Neuronal stem cell (in vitro differentiated cells): ENCODE data around the gene HS1BP3.

ENCODE experiments used
- DNase-seq: peaks from one replicate; pipeline ENCODE4 v3.0.0-alpha.2; 2013; ENCODE audit warnings: low spot score
- H2AFZ ChIP-seq: one replicate; pipeline ENCODE4 v1.6.1; 2013; ENCODE audit warnings: mild to moderate bottlenecking, low read length, inconsistent platforms
- H2AK5ac ChIP-seq: 2 replicates; pipeline ENCODE4 v1.6.1; 2013; ENCODE audit warnings: low read depth, mild to moderate bottlenecking, inconsistent platforms, low read length, moderate library complexity, mixed read lengths
- H2BK120ac ChIP-seq: 2 replicates; pipeline ENCODE4 v1.6.1; 2013; ENCODE audit warnings: low read depth, mild to moderate bottlenecking, inconsistent platforms, low read length, moderate library complexity, mixed read lengths
- H2BK12ac ChIP-seq: one replicate; pipeline ENCODE4 v1.6.1; 2013; ENCODE audit warnings: low read length, inconsistent platforms
- H2BK15ac ChIP-seq: 2 replicates; pipeline ENCODE4 v1.6.1; 2013; ENCODE audit warnings: mild to moderate bottlenecking, low read length, inconsistent platforms, mixed read lengths
- H2BK5ac ChIP-seq: one replicate; pipeline ENCODE4 v1.6.1; 2013; ENCODE audit warnings: inconsistent platforms, mild to moderate bottlenecking, low read length, moderate library complexity
- H3K14ac ChIP-seq: one replicate; pipeline ENCODE4 v1.6.1; 2013; ENCODE audit warnings: low read length, inconsistent platforms
- H3K18ac ChIP-seq: 2 replicates; pipeline ENCODE4 v1.6.1; 2013; ENCODE audit warnings: low read length, inconsistent platforms
- H3K23ac ChIP-seq: 2 replicates; pipeline ENCODE4 v1.6.1; 2013; ENCODE audit warnings: low read depth, mild to moderate bottlenecking, mixed read lengths, low read length, inconsistent platforms; ENCODE audit not compliant: poor library complexity
- H3K27ac ChIP-seq: replicated peaks from 3 replicates; pipeline ENCODE4 v1.5.1; 2013; ENCODE audit warnings: low read length, inconsistent platforms
- H3K27me3 ChIP-seq, 3 experiments: 2 replicates each; pipeline ENCODE4 v1.6.1; 2013; ENCODE audit warnings: low read length in 3 of 3, mild to moderate bottlenecking in 2 of 3, inconsistent platforms in 1 of 3, low read depth in 1 of 3, mixed read lengths in 1 of 3, moderate library complexity in 1 of 3; ENCODE audit not compliant: control insufficient read depth in 3 of 3, insufficient read depth in 3 of 3
- H3K36me3 ChIP-seq, 2 donors: replicated peaks in 1 of 2; 2 replicates each; pipeline ENCODE4 v1.6.1; 2013; ENCODE audit warnings: low read length in 2 of 2; ENCODE audit not compliant: control insufficient read depth in 2 of 2, insufficient read depth in 2 of 2
- H3K4ac ChIP-seq: 2 replicates; pipeline ENCODE4 v1.6.1; 2013; ENCODE audit warnings: inconsistent platforms, mild to moderate bottlenecking, low read length, moderate library complexity
- H3K4me1 ChIP-seq, 2 donors: 1 replicate in 1 of 2; 2 replicates in 1 of 2; pipeline ENCODE4 v1.6.1; 2013; ENCODE audit warnings: low read length in 2 of 2, low read depth in 1 of 2; ENCODE audit not compliant: control insufficient read depth in 2 of 2, insufficient read depth in 1 of 2
- H3K4me2 ChIP-seq: one replicate; pipeline ENCODE4 v1.6.1; 2013; ENCODE audit warnings: mild to moderate bottlenecking, low read length, inconsistent platforms; ENCODE audit not compliant: insufficient read depth, poor library complexity, severe bottlenecking
- H3K4me3 ChIP-seq, 2 donors: 2 replicates each; pipeline ENCODE4 v1.5.1; 2013; ENCODE audit warnings: low read length in 2 of 2, mild to moderate bottlenecking in 2 of 2, inconsistent platforms in 1 of 2, moderate library complexity in 1 of 2
- H3K79me1 ChIP-seq: one replicate; pipeline ENCODE4 v1.6.1; 2013; ENCODE audit warnings: low read depth, mild to moderate bottlenecking, inconsistent platforms, low read length, moderate library complexity
- H3K9ac ChIP-seq: one replicate; pipeline ENCODE4 v1.6.1; 2013; ENCODE audit warnings: mild to moderate bottlenecking, low read depth, low read length, inconsistent platforms; ENCODE audit not compliant: poor library complexity
- H3K9me3 ChIP-seq, 2 donors: replicated peaks in 1 of 2; 2 replicates each; pipeline versions ENCODE3 to v1.6.1; 2013; ENCODE audit warnings: low read length in 2 of 2, mild to moderate bottlenecking in 2 of 2, inconsistent platforms in 1 of 2, low read depth in 1 of 2, mixed read lengths in 1 of 2, moderate library complexity in 1 of 2; ENCODE audit not compliant: control insufficient read depth in 2 of 2, insufficient read depth in 1 of 2
- H4K8ac ChIP-seq: one replicate; pipeline ENCODE4 v1.6.1; 2013; ENCODE audit warnings: low read depth, mild to moderate bottlenecking, inconsistent platforms, low read length, moderate library complexity
- H4K91ac ChIP-seq: one replicate; pipeline ENCODE4 v1.6.1; 2013; ENCODE audit warnings: low read length, low read depth, mild to moderate bottlenecking, inconsistent platforms; ENCODE audit not compliant: poor library complexity
- WGBS, 2 donors: extraction: QIAGEN DNeasy Blood & Tissue Kit; methylation state at CpG; one replicate each; pipeline ENCODE4 v1.1.7; 2013; ENCODE audit warnings: missing lambda C conversion rate in 2 of 2, mixed read lengths in 1 of 2; ENCODE audit not compliant: insufficient read length in 2 of 2, insufficient replicate concordance in 1 of 2; ENCODE audit errors: extremely low coverage in 2 of 2; 5-methylcytosine and 5-hydroxymethylcytosine counted together

Gene HS1BP3

GRCh38 chr2:20689428-20690264 lies 38.7 kb upstream of the HS1BP3 start:
- Histone ChIP-seq H3K9me3 (no peaks in the 10 kb centered on the region), H3K18ac (no peak overlapping the region), H3K4me2 (no peak overlapping the region), H2BK120ac (no peak overlapping the region), H2BK15ac (no peak overlapping the region), H4K91ac (no peak overlapping the region), H3K79me1 (no peaks in the 10 kb centered on the region), H4K8ac (no peak overlapping the region), H3K27me3 (no peaks in the 10 kb centered on the region), H3K14ac (no peak overlapping the region), H3K23ac (no peak overlapping the region), H3K4me1 (peaks cover 0 to under 1% of the 10 kb centered on the region in 2 donors), H2BK5ac (no peak overlapping the region), H3K36me3 (peaks cover 8 to 71% of the 10 kb centered on the region in 2 donors), H2AK5ac (no peak overlapping the region), H3K9ac (no peak overlapping the region), H3K4ac (no peak overlapping the region), H3K4me3 (no peak overlapping the region), H2BK12ac (no peak overlapping the region), H2AFZ (no peak overlapping the region), H3K27ac (no peak overlapping the region)
- no CpG with 5 or more reads among the region's 11 CpGs for WGBS, 2 donors
- DNase-seq, result no peak

DNA sequence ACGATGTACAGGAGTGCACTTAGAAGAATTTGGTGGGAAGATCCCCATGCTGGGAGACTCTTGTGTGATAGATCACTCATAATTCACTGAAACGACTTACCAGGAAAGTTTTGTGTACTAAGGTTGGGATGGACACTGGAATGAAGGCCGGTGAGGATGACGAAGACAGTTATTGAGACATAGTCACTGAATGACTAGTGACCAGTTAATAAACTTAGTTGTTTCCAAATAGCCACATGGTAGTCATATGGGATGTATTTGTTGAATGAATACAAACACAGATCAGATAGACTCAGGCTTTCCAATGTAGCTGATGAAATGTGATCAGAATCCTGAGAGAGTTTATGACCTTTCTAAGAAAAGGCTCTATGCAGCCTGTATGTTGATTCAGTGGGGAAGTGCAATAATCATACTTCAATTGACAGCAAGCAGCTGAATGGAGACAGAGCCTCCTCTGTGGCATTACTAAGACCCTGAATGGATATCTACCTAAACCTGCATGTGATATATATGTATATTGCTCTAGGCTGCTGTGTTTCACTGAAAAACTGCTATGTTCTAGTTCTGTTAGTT lies 36.4 kb upstream of the HS1BP3 start:
- Histone ChIP-seq H2BK15ac (no peak overlapping the region), H3K4me2 (no peak overlapping the region), H4K8ac (no peak overlapping the region), H3K18ac (no peak overlapping the region), H3K4me1 (no peaks in the 10 kb centered on the region), H4K91ac (no peak overlapping the region), H2AK5ac (no peak overlapping the region), H3K9ac (no peak overlapping the region), H2BK120ac (no peak overlapping the region), H3K23ac (no peak overlapping the region), H3K9me3 (no peaks in the 10 kb centered on the region), H2AFZ (no peak overlapping the region), H3K14ac (no peak overlapping the region), H3K79me1 (no peaks in the 10 kb centered on the region), H3K4me3 (no peak overlapping the region), H3K4ac (no peak overlapping the region), H2BK12ac (no peak overlapping the region), H3K36me3 (peaks cover 8 to 81% of the 10 kb centered on the region in 2 donors), H2BK5ac (no peak overlapping the region), H3K27me3 (no peaks in the 10 kb centered on the region), H3K27ac (no peak overlapping the region)
- no CpG with 5 or more reads among the region's 4 CpGs for WGBS, 2 donors
- no peak for DNase-seq

DNA sequence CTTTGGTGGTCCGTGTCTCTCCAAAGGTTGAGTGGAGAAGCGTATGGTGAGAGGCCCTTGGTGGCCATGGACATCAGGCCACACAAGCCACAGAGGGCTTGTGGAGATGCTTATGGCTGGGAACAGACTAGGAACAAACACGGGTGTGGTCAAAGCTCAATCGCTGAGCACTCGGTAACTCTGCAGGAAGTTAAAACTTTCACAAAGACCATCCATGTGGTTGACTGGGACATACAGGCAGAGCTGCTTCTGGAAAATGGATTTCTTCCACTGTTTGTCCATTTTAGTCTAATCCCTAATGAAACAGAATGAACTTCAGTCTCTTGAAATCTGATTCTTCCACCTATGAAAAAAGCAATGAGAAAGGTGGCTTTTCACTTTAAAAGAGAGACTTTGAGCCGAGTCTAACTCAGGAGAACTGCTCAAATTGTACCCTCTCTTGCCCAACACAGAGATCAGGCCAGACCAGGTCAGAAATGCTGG lies 33.7 kb upstream of the HS1BP3 start:
- Histone ChIP-seq H2BK15ac (no peak overlapping the region), H3K36me3 (peaks cover 8 to 95% of the 10 kb centered on the region in 2 donors), H3K79me1 (no peaks in the 10 kb centered on the region), H3K9ac (no peak overlapping the region), H4K91ac (no peak overlapping the region), H3K4me3 (no peak overlapping the region), H2BK120ac (no peak overlapping the region), H2BK12ac (no peak overlapping the region), H3K4me2 (no peak overlapping the region), H3K9me3 (no peaks in the 10 kb centered on the region), H3K4ac (no peak overlapping the region), H3K14ac (no peak overlapping the region), H2AK5ac (no peak overlapping the region), H3K18ac (no peak overlapping the region), H3K27ac (no peak overlapping the region), H4K8ac (no peak overlapping the region), H2AFZ (no peak overlapping the region), H2BK5ac (no peak overlapping the region), H3K23ac (no peak overlapping the region), H3K4me1 (no peaks in the 10 kb centered on the region), H3K27me3 (no peaks in the 10 kb centered on the region)
- no CpG with 5 or more reads among the region's 6 CpGs for WGBS, 2 donors
- no peak for DNase-seq

DNA sequence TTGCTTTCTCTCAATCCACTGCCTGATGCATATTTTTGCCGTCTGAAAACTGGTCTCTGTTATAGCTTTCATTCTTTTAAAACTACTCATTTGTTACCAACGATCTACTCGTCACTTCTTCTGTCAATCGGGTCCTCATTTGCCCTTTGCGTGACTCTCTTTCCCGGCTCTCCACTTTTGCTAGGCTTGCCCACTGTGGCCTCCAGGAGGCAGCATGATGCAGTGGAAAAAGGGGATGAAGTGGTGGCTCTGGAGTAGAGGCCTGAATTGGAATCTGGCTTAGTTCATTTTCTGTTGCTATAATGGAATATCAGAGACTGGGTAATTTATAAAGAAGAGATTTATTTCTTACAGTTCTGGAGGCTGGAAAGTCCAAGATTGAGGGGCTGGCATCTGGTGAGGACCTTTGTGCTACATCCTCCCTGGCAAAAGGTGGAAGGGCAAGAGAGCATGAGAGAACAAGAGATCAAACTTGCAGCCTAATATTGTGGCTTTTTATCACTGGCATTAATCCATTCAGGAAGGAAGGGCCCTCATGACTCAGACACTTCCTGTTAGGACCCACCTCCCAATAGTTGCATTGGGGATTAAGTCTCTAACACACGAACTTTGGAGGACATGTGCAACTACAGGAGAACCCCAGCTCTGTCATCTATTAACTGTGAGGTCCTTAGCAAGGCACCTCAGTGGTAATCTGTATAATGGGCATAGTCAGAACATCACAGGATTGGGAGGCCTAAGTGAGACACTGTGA lies 31.4 kb upstream of the HS1BP3 start:
- Histone ChIP-seq H2AK5ac (no peak overlapping the region), H3K4me1 (no peaks in the 10 kb centered on the region)

More for the DNA sequence above, 31.4 kb upstream of the HS1BP3 start:
- Histone ChIP-seq H3K18ac (no peak overlapping the region), H3K9me3 (no peaks in the 10 kb centered on the region), H3K27ac (no peak overlapping the region), H3K27me3 (no peaks in the 10 kb centered on the region), H3K36me3 (peaks cover 5 to 86% of the 10 kb centered on the region in 2 donors), H2AFZ (no peak overlapping the region), H3K4me2 (no peak overlapping the region), H2BK120ac (no peak overlapping the region), H3K14ac (no peak overlapping the region), H3K4ac (no peak overlapping the region), H3K23ac (no peak overlapping the region), H2BK15ac (no peak overlapping the region), H3K4me3 (no peak overlapping the region), H3K9ac (no peak overlapping the region), H3K79me1 (no peaks in the 10 kb centered on the region), H4K91ac (no peak overlapping the region), H2BK12ac (no peak overlapping the region), H4K8ac (no peak overlapping the region), H2BK5ac (no peak overlapping the region)
- no peak for DNase-seq
- WGBS, 2 donors, result no CpG with 5 or more reads among the region's 7 CpGs
